Uterus (tissue), 2 donors: ENCODE measurements around the gene SLC34A2.

Experiments
- CTCF ChIP-seq, 4 experiments: fragments of 200-600 bp in 2 of 4; fragments of 450-650 bp in 2 of 4; sonication (generic) in 2 of 4; IDR thresholded peaks; one replicate each; pipeline ENCODE4 v1.5.1; 2016 to 2019; ENCODE audit warnings: antibody characterized with exemption in 4 of 4, mild to moderate bottlenecking in 2 of 4, moderate library complexity in 1 of 4
- POLR2A ChIP-seq, 2 donors: fragments of 450-650 bp; IDR thresholded peaks; one replicate each; pipeline ENCODE4 v1.6.1; 2016; ENCODE audit warnings: antibody characterized with exemption in 2 of 2, mild to moderate bottlenecking in 1 of 2, moderate library complexity in 1 of 2

- TF ChIP-seq CTCF (IDR thresholded peaks at IDR 0.05): no peak
- TF ChIP-seq POLR2A (IDR thresholded peaks at IDR 0.05): no peak
Observed at GRCh38 chr4:25712611-25713010, 57.0 kb downstream of the SLC34A2 start.
